ENCODE measurements around the gene GIGYF1. TPM values are rescaled to one million over a fixed set of nuclear protein-coding genes. Genes with fewer than 3 reads are reported as not detected.

Gene GIGYF1
- total and polyA plus RNA-seq, 2 of the 13 experiments (the other 11 are each of a cell fraction or from before 2014, with no cell fraction given): 7.6 to 16.1 TPM

DNA sequence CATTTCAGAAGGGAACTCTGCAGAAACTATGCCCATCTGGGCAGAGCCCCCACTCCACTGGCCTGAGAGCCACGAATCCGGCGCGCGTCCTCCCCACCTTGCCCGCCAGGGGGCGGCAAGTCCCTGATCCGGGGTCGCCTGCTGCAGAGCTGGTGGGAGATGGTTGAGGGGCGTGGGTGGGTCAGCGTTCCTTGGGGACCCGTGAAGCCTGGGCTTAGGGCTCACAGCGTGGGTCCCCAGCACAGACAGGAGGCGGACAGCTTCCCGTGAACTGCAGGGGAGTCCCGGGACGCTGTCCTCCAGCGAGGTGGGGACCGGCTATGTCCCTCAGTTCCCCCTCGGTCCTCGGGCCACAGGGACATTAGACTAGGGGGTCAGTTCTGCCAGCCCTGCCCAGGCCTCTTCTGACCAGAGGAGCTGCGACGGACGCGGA, 11.3 kb upstream of the GIGYF1 start (continued):
- TF ChIP-seq ZNF264 (CRISPR knock-in tag; IDR thresholded peaks at IDR 0.05): peak; percentile 45; the same call in 1 of the 2 replicates
- TF ChIP-seq PCBP2 (optimal IDR thresholded peaks at IDR 0.05; ENCODE audit: low read depth, low read length, poor library complexity, severe bottlenecking): no peak
- TF ChIP-seq SIX1 (CRISPR knock-in tag; IDR thresholded peaks at IDR 0.05; ENCODE audit: borderline replicate concordance): peak; percentile 22; the same call in 1 of the 2 replicates
- TF ChIP-seq, protein P1, sequence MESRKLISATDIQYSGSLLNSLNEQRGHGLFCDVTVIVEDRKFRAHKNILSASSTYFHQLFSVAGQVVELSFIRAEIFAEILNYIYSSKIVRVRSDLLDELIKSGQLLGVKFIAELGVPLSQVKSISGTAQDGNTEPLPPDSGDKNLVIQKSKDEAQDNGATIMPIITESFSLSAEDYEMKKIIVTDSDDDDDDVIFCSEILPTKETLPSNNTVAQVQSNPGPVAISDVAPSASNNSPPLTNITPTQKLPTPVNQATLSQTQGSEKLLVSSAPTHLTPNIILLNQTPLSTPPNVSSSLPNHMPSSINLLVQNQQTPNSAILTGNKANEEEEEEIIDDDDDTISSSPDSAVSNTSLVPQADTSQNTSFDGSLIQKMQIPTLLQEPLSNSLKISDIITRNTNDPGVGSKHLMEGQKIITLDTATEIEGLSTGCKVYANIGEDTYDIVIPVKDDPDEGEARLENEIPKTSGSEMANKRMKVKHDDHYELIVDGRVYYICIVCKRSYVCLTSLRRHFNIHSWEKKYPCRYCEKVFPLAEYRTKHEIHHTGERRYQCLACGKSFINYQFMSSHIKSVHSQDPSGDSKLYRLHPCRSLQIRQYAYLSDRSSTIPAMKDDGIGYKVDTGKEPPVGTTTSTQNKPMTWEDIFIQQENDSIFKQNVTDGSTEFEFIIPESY (CRISPR knock-in tag; IDR thresholded peaks at IDR 0.05): 0 out of 2 replicates have a peak, but pooled peaks have one; percentile 22
- no peak for TF ChIP-seq SETDB1 (CRISPR knock-in tag; IDR thresholded peaks at IDR 0.05; ENCODE audit: borderline replicate concordance)
- 0 out of 2 replicates have a peak, but pooled peaks have one; percentile 8 for TF ChIP-seq NFE2 (CRISPR knock-in tag; IDR thresholded peaks at IDR 0.05)
- peak; percentile 14; the same call in 1 of the 2 replicates for TF ChIP-seq NFKB2 (CRISPR knock-in tag; IDR thresholded peaks at IDR 0.05; ENCODE audit: borderline replicate concordance)
- TF ChIP-seq GATAD1 (CRISPR knock-in tag; IDR thresholded peaks at IDR 0.05): no peak
- TF ChIP-seq ZBTB8A (CRISPR knock-in tag; IDR thresholded peaks at IDR 0.05; ENCODE audit: borderline replicate concordance, low read depth): 0 out of 2 replicates have a peak, but pooled peaks have one; percentile 32
- peak; percentile 90; the same call in 1 of the 2 replicates for TF ChIP-seq ZNF709 (CRISPR knock-in tag; IDR thresholded peaks at IDR 0.05)
- peak; percentile 31 for TF ChIP-seq ZBTB42 (CRISPR knock-in tag; IDR thresholded peaks at IDR 0.05)
- no peak for TF ChIP-seq HNF4G (IDR thresholded peaks at IDR 0.05; ENCODE audit: borderline replicate concordance, low read depth, low read length)
- no peak for TF ChIP-seq HNF4G (CRISPR knock-in tag; IDR thresholded peaks at IDR 0.05; ENCODE audit: borderline replicate concordance, low read depth)
- TF ChIP-seq ZNF691 (CRISPR knock-in tag; IDR thresholded peaks at IDR 0.05; ENCODE audit: borderline replicate concordance, low read depth): peak; percentile 21; the same call in 1 of the 2 replicates
- peak; percentile 17; the same call in 1 of the 2 replicates for TF ChIP-seq SKIL (CRISPR knock-in tag; IDR thresholded peaks at IDR 0.05; ENCODE audit: borderline replicate concordance)
- TF ChIP-seq ZNF740 (CRISPR knock-in tag; IDR thresholded peaks at IDR 0.05): no peak; the same call in 1 of the 2 replicates
- TF ChIP-seq TCF12 (IDR thresholded peaks at IDR 0.05): no peak
- no peak; the same call in 1 of the 2 replicates for TF ChIP-seq TCF12 (CRISPR knock-in tag; IDR thresholded peaks at IDR 0.05)
- TF ChIP-seq ZNF281 (CRISPR knock-in tag; IDR thresholded peaks at IDR 0.05; ENCODE audit: borderline replicate concordance): no peak
- no peak for TF ChIP-seq HMG20A (CRISPR knock-in tag; IDR thresholded peaks at IDR 0.05; ENCODE audit: borderline replicate concordance)
- TF ChIP-seq ZNF326 (CRISPR knock-in tag; IDR thresholded peaks at IDR 0.05; ENCODE audit: borderline replicate concordance): peak; percentile 66; the same call in 1 of the 2 replicates
- TF ChIP-seq SP2 (CRISPR knock-in tag; IDR thresholded peaks at IDR 0.05): 0 out of 2 replicates have a peak, but pooled peaks have one; percentile 18

Data from HepG2 (cell line).